ENCODE data around the gene NDUFAF8. TPM values are rescaled to one million over a fixed set of nuclear protein-coding genes. Genes with fewer than 3 reads are reported as not detected.

The NDUFAF8 gene
- total and polyA plus RNA-seq, 7 experiments from 2014 or later = 34.2 to 85.9 (median 45.1) TPM

DNA sequence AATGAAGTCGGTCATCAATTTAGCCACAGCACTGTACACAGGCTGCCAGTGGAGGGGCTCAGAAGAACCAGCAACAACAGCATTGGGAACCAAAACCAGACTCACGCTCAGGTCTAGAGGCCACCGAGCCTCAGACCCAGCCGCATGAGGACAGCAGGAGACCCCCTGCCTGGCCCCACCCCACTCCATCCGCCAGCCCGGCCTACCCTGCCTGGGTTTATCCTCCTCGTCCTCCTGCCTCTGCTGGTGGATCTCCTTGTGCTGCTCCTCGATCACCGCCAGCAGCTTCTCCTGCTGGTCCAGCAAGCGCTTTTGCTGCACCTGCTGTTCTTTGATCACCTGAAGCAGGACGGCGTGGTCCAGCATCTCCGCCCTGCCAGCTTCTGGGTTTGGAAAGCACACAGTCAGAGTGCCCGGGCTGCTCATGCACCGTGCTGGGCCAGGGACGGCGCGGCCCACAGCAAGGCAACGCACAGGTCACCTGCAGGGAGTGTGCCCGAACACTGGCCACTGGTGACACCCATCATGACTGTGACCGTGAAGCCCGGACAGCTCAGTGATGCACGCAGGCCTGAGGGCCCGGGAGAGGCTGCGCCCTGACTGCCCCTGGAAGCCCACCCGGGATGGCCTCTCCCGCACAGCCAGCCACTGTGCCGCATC is 7.7 kb downstream of the NDUFAF8 start:
- Histone ChIP-seq H3K27me3 (ENCODE audit: control insufficient read depth in 2 of 2, insufficient read depth in 2 of 2, low read length in 2 of 2) (no peaks in the 10 kb centered on the region), H3K36me3 (ENCODE audit: control insufficient read depth in 2 of 3, insufficient read depth in 3 of 3, low read length in 3 of 3) (peaks cover 0 to 29% (median 3%) of the 10 kb centered on the region in 3 experiments), H3K27ac (ENCODE audit: low read depth, low read length) (no peak overlapping the region), H3K9me3 (ENCODE audit: control insufficient read depth in 2 of 3, low read length in 3 of 3) (no peaks in the 10 kb centered on the region), H3K4me3 (ENCODE audit: low read length) (no peak overlapping the region), H3K4me1 (ENCODE audit: control insufficient read depth in 2 of 2, insufficient read depth in 2 of 2, low read length in 2 of 2) (no peaks in the 10 kb centered on the region)
- DNase-seq (peak in 1 of 9 donors; percentile 8), ATAC-seq (no peak)
- Mint-ChIP-seq H3K27me3 (no peaks in the 10 kb centered on the region), H3K9me3 (peaks cover 0 to 2% (median 0%) of the 10 kb centered on the region in 11 donors), H3K36me3 (peaks cover 0 to 9% (median 0%) of the 10 kb centered on the region in 5 donors), H3K27ac (no peak overlapping the region), H3K4me1 (peaks cover 0 to 8% (median under 1%) of the 10 kb centered on the region in 7 donors), H3K4me3 (no peak overlapping the region)
- POLR2A ChIA-PET = no interaction called here
- intact Hi-C loops (cut with micrococcal nuclease) = no loop called here
- CTCF ChIA-PET = no interaction called here

DNA sequence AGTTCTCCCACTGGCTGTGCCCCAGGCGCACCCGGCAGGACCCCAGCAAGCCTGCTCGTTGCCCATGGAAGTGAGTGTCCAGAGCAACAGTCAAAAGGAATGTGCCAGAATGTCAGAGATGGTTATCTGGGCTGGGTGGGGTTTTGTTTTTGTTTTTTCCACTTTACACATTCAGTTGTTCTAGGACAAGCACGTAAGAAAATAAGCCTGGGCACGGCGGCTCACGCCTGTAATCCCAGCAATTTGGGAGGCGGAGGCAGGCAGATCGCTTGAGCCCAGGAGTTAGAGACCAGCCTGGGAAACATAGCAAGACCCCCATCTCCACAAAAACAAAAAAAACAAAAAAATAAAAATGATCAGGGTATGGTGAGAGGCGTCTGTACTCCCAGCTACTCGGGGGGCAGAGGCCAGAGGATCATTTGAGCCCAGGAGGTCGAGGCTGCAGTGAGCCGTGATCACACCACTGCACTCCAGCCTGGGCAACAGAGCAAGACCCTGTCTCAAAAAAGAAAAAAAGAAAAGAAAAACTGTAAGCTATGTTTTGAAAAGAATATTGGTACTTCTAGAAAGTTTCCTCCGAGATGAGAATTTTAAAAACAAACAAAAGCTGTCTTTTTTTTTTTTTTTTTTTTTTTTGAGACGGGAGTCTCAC is 8.3 kb downstream of the NDUFAF8 start:
- Mint-ChIP-seq H3K4me3 (no peak overlapping the region), H3K27me3 (no peaks in the 10 kb centered on the region), H3K9me3 (peaks cover 0 to 2% (median 0%) of the 10 kb centered on the region in 11 donors), H3K4me1 (peaks cover 0 to 3% (median 0%) of the 10 kb centered on the region in 7 donors), H3K36me3 (peaks cover 0 to 11% (median 0%) of the 10 kb centered on the region in 5 donors), H3K27ac (no peak overlapping the region)
- no peak overlapping the region for H3K27ac ChIP-seq (ENCODE audit: low read depth, low read length)
- H3K36me3 ChIP-seq (ENCODE audit: control insufficient read depth in 2 of 3, insufficient read depth in 3 of 3, low read length in 3 of 3) = peaks cover 0 to 35% (median 5%) of the 10 kb centered on the region in 3 experiments
- CTCF ChIA-PET = interaction anchor here (1.1 kb wide), 1 partner anchor 8 kb away, joined by 3 read pairs; the partner anchor contains the start of genes NDUFAF8 and TEPSIN
- H3K4me3 ChIP-seq (ENCODE audit: low read length) = no peak overlapping the region
- H3K27me3 ChIP-seq (ENCODE audit: control insufficient read depth in 2 of 2, insufficient read depth in 2 of 2, low read length in 2 of 2) = no peaks in the 10 kb centered on the region
- H3K9me3 ChIP-seq (ENCODE audit: control insufficient read depth in 2 of 3, low read length in 3 of 3) = no peaks in the 10 kb centered on the region
- POLR2A ChIA-PET = no interaction called here
- intact Hi-C loops (cut with micrococcal nuclease) = no loop called here
- DNase-seq (no peak), ATAC-seq (no peak)
- H3K4me1 ChIP-seq (ENCODE audit: control insufficient read depth in 2 of 2, insufficient read depth in 2 of 2, low read length in 2 of 2) = no peaks in the 10 kb centered on the region

DNA sequence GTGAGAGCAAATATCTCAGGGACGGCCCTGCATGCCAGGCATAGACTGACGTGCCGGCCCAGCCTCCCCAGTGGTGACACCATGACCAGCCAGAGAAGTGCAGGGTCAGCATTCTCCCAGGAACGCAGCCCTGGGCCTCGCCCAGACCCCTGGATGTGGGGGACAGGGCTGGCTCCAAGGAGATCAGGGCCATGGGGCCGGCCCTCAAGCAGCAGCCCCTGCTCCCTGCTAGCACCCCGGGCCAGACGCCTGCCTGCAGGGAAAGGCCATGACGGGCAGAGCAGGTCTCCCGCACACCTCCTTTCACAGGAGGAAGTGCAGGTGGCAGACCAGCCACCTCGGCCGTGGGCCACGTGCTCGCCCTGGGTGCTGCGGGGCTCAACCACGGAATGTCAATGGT is 9.5 kb downstream of the NDUFAF8 start:
- Histone ChIP-seq H3K4me3 (ENCODE audit: low read length) (no peak overlapping the region), H3K27ac (ENCODE audit: low read depth, low read length) (no peak overlapping the region), H3K4me1 (ENCODE audit: control insufficient read depth in 2 of 2, insufficient read depth in 2 of 2, low read length in 2 of 2) (no peaks in the 10 kb centered on the region), H3K9me3 (ENCODE audit: control insufficient read depth in 2 of 3, low read length in 3 of 3) (no peaks in the 10 kb centered on the region), H3K27me3 (ENCODE audit: control insufficient read depth in 2 of 2, insufficient read depth in 2 of 2, low read length in 2 of 2) (no peaks in the 10 kb centered on the region), H3K36me3 (ENCODE audit: control insufficient read depth in 2 of 3, insufficient read depth in 3 of 3, low read length in 3 of 3) (peaks cover 0 to 41% (median 7%) of the 10 kb centered on the region in 3 experiments)
- Mint-ChIP-seq H3K36me3 (peaks cover 4 to 15% (median 6%) of the 10 kb centered on the region in 5 donors), H3K4me3 (no peak overlapping the region), H3K4me1 (peaks cover 6 to 8% (median 6%) of the 10 kb centered on the region in 7 donors), H3K27ac (peak overlapping the region in 2 of 9 donors; percentile 33 to 60), H3K27me3 (no peaks in the 10 kb centered on the region), H3K9me3 (peaks cover 0 to 4% (median 0%) of the 10 kb centered on the region in 11 donors)
- peak in 1 of 9 donors; percentile 5 for DNase-seq
- intact Hi-C loops (cut with micrococcal nuclease) = no loop called here
- ChIA-PET POLR2A (no interaction called here), CTCF (interaction anchor here (1.1 kb wide), 1 partner anchor 9 kb away, joined by 3 read pairs; the partner anchor contains the start of genes NDUFAF8 and TEPSIN)
- ATAC-seq = no peak

GRCh38 chr17:81249223-81250040 is 10.3 kb downstream of the NDUFAF8 start:
- no peak for ATAC-seq
- H3K27ac Mint-ChIP-seq = peak overlapping the region in 2 of 9 donors; percentile 22 to 49
- POLR2A ChIA-PET = no interaction called here
- no peak overlapping the region for H3K4me3 Mint-ChIP-seq
- Histone ChIP-seq H3K4me3 (ENCODE audit: low read length) (no peak overlapping the region), H3K4me1 (ENCODE audit: control insufficient read depth in 2 of 2, insufficient read depth in 2 of 2, low read length in 2 of 2) (no peaks in the 10 kb centered on the region), H3K27ac (ENCODE audit: low read depth, low read length) (no peak overlapping the region), H3K27me3 (ENCODE audit: control insufficient read depth in 2 of 2, insufficient read depth in 2 of 2, low read length in 2 of 2) (no peaks in the 10 kb centered on the region), H3K9me3 (ENCODE audit: control insufficient read depth in 2 of 3, low read length in 3 of 3) (no peaks in the 10 kb centered on the region), H3K36me3 (ENCODE audit: control insufficient read depth in 2 of 3, insufficient read depth in 3 of 3, low read length in 3 of 3) (peaks cover 0 to 41% (median 7%) of the 10 kb centered on the region in 3 experiments)
- H3K9me3 Mint-ChIP-seq = peaks cover 0 to 5% (median 0%) of the 10 kb centered on the region in 11 donors
- H3K36me3 Mint-ChIP-seq = peaks cover 4 to 15% (median 7%) of the 10 kb centered on the region in 5 donors
- no peak for DNase-seq
- intact Hi-C loops (cut with micrococcal nuclease) = loop anchor here in 1 of 2 donors (10.0 kb wide), 1 partner anchor 135 kb away; no protein-coding TSS in a partner anchor
- CTCF ChIA-PET = interaction anchor here (0.7 kb wide), 1 partner anchor 39 kb away, joined by 3 read pairs; no protein-coding TSS in a partner anchor
- H3K27me3 Mint-ChIP-seq = no peaks in the 10 kb centered on the region
- peaks cover 6 to 10% (median 8%) of the 10 kb centered on the region in 7 donors for H3K4me1 Mint-ChIP-seq

DNA sequence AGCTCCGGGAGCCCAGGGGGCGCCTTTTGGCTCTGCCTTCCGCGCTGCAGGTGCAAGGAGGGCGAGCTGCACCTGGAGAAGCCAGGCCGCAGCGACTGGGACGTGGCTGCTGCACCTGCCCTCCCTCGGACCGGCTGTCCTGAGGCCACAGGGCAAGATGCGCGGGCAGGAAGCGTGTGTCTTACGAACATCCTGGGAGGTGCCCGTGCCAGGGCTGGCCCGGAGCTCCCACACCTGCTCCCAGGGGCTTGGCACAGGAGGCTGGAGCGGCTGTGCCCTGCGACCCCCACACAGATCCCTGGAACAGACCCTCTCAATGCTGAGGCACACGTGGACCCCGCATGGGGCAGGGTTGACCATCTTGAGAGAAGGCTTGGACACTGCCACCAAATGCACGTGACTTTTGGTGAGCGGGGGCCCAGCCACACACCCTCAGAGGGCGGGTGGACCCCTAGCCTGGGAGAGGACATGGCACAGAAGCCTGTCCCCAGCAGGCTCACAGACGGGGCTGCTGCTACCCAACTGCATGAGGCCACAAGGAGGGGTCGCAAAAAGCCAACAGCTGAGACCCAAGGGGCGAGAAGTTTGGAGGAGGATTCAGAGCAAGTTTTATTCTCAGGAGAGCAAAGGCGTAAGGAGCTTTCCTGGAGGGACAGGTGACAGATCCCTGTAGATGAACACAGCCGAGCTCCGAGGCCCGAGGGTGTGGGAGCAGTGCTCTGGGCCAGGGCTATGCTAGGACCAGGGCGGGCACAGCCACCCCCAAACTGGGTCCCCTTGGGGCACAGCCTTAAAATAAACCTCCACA is 11.4 kb downstream of the NDUFAF8 start:
- Mint-ChIP-seq H3K27me3 (no peaks in the 10 kb centered on the region), H3K36me3 (peaks cover 4 to 15% (median 7%) of the 10 kb centered on the region in 5 donors), H3K4me1 (peaks cover 6 to 10% (median 8%) of the 10 kb centered on the region in 7 donors), H3K9me3 (peaks cover 0 to 5% (median 0%) of the 10 kb centered on the region in 11 donors), H3K4me3 (no peak overlapping the region), H3K27ac (no peak overlapping the region)
- intact Hi-C loops (cut with micrococcal nuclease) = loop anchor here in 1 of 2 donors (10.0 kb wide), 1 partner anchor 134 kb away; no protein-coding TSS in a partner anchor
- no peaks in the 10 kb centered on the region for H3K4me1 ChIP-seq (ENCODE audit: control insufficient read depth in 2 of 2, insufficient read depth in 2 of 2, low read length in 2 of 2)
- H3K9me3 ChIP-seq (ENCODE audit: control insufficient read depth in 2 of 3, low read length in 3 of 3) = no peaks in the 10 kb centered on the region
- ChIA-PET CTCF (interaction anchor here (0.5 to 1.0 kb wide), 3 partner anchors 40 to 351 kb away, joined by 3 to 5 read pairs (median 3); no protein-coding TSS in a partner anchor), POLR2A (no interaction called here)
- H3K4me3 ChIP-seq (ENCODE audit: low read length) = no peak overlapping the region
- no peak overlapping the region for H3K27ac ChIP-seq (ENCODE audit: low read depth, low read length)
- H3K27me3 ChIP-seq (ENCODE audit: control insufficient read depth in 2 of 2, insufficient read depth in 2 of 2, low read length in 2 of 2) = no peaks in the 10 kb centered on the region
- DNase-seq = peak in 1 of 9 donors; percentile 5
- peaks cover 0 to 49% (median 7%) of the 10 kb centered on the region in 3 experiments for H3K36me3 ChIP-seq (ENCODE audit: control insufficient read depth in 2 of 3, insufficient read depth in 3 of 3, low read length in 3 of 3)
- ATAC-seq = no peak
